Left forelimb (tissue), 1 donor: Measurements from ENCODE around the gene PATJ.

Experiments
- DNase-seq: peaks from one replicate; pipeline ENCODE4 v3.0.0-alpha.2; 2018; ENCODE audit warnings: low spot score

PATJ gene

DNA sequence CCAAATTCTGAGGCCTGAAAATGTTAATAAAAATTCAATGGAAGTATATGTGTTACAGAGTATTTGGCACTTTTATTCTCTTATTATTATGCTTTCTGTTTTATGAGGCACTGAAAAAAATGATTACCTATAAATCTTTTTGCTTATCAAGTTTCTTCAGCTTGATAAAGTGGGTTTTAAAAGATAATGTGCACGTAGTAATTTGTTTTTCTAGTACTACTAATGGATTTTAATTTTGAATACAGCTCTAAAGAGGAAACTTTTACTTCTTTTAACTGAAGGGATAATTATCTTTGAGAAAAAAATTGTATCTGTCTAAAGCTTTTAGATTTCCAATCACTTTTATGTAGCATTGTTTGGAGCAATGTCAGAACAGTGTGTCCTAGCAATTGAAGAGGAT, 241.0 kb downstream of the PATJ start:
- no peak for DNase-seq

DNA sequence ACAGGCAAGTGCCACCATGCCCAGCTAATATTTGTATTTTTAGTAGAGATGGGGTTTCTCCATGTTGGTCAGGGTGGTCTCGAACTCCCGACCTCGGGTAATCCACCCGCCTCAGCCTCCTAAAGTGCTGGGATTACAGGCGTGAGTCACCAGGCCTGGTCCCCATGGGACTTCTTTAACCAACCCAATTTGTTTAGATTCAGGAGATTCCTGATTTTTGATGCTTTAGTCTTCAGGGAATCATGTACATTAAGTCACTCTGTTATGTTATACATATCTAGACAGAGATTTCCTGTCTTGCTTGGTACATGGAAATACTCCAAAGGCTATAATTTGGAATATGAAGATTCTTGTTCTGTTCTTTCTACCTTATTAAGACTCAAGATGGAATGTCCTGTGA, 250.0 kb downstream of the PATJ start:
- no peak for DNase-seq

DNA sequence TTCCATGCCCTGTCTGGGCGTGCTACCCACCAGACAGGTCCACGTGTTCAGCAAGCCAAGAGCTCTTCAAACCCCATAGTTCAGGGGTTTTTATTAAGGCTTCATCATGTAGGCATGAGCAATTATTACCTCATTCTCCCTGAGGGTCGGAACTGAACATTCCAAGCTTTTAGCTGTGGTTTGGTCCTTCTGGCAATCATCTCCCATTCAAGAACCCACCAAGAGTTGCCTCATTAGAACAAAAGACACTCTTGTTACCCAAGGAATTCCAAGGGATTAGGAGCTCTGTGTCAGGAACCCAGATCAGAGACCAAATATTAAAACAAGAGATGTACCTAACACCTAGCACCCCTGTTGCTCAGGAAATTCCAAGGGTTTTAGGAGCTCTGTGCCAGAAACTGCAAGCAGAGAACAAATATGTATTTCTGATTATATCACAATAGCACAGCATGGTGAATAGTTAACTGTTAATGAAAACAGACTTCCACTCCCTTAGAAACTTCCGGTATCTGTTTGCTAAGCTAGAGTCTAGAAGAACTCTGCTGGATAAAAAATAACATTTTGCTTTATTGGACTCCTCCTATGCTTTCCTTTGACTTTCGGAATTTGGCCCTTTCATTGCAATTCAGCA, 251.2 kb downstream of the PATJ start:
- DNase-seq = no peak

DNA sequence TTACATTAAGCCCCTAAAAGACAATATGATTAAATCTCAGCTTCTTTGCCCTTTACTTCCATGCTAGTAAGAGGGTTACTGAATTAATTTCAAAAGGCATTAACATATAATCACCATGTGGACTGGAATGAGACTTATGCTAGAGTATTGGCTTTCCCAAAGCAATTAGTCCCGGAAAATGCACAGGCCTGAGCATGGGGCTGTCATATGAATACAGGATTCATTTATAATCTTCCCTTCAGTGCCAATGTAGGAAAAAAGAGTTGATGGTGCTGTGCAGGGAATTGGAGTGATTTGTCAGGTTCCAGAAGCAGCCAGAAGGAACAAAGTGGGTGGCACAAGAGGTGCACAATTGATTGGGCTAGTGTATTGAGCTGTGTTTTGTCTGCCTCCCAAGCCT, 253.4 kb downstream of the PATJ start:
- DNase-seq = no peak

DNA sequence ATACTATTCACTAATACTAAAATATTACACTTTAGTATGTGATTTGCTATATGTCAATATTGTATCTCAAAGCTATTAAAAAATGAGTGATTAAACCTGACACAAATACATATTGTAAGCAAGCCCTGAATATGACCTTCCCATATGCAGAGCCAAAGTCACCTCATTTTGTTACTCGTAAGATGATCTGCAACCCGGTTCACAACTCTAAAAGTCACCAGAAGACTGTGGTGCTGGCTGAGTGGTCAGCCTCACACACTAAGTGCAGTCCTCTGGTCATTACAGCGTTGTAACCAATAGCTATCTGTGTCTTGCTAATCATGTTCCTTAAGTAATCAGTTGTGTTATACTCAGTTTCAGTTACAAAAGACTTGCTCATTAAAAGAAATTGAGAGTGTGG, 254.8 kb downstream of the PATJ start:
- DNase-seq = no peak

DNA sequence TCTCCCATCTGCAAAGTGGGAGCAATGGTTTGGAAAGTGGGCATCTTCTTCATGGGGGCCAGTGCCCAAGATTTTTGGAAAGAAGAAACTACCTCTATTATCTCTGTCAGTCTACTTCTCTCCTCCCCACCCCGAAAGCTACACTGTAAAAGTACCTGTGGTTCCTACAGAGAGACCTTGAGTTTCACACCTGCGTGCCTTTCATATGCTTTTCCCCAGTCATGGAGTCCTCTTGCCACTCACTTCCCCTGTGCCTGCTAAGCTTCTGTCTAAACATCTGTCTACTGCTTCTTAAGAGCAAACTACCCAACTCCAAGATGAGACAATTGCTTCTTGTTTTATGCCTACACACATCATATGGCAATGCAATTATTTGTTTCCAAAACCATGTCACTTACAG, 261.5 kb downstream of the PATJ start:
- DNase-seq = no peak

DNA sequence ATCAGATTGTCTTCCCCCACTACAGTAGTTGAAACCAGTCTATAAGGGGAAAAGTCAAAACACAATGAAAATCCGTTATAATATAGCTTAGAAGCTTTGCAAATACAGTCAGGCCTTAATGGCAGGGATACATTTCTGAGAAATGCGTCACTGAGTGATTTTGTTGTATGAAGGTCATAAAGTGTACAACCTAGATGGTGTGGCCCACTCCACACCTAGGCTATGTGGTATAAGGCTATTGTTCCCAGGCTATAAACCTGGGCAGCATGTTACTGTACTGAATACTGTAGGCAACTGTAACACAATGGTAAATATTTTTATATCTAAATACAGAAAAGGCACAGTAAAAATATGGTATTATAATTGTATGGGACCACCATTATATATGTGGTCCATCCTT, 264.4 kb downstream of the PATJ start:
- no peak for DNase-seq

DNA sequence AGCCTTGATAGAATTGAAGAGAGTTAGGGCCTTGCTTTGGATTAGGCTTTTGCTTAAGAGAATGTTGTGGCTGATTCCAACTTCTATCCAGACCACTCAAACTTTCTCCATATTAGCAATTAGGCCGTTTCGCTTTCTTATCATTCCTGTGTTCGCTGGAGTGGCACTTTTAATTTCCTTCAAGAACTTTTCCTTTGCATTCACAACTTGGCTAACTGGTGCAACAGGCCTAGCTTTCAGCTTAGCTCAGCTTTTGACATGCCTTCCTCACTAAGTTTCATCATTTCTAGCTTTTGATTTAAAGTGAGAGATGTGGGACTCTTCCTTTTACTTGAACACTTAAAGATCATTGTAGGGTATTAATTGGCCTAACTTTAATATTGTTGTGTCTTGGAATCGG, 268.7 kb downstream of the PATJ start:
- DNase-seq = no peak

DNA sequence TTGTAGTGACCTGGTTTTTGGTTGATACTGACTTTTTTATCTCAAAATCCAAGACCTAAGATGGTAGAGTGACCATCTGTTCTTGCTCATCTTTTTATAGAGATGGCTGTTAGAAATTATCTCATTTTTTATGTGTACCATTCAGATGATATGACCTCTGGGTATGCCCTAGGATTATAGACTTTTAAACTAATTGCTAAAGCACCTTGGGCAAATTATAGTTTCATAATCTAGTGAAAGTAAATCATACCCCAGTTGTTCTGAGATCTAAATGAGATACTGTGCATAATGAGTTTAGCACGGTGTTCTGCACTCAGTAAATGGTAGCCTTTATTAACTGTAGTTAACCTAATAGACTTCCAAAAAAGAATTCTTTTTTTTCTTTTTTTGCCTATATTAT, 269.8 kb downstream of the PATJ start:
- no peak for DNase-seq

DNA sequence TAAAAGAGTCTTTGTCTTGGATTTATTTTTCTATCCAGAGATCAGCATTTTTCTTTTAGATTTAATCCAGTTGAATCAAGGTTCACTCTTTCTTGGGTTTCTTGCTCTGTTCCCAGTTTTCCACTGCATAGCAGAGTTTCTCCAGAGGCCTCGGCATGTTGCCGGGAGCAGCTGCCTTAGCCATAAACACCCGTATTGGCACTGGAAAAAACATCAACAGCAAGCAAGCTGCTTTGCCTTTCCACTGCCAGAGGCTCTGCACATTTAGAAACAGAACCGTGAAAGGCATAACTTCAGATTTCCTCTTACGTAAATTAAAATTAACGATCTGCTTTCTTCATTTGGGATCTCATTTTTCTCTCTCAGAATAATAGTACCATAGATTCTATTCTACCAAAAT, 270.6 kb downstream of the PATJ start:
- peak; percentile 82 for DNase-seq

DNA sequence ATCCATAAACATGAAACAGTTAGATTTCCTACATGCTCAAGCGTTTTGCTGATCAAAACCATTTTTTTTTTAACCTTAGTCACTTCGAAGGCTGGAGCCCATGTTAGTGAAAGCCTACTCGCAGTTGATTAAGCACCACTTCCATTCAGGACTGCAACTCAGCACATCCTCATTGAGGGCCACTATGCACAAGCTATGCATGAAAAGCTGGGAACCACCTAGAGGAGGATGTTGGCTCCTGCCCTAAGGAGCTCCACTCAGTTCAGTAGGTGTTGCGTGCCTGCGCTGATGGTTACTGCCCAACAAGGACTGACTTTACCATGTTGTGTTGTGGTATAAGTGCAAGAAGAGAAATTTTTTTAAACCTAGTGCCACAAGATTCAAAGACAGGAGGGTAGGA, 271.0 kb downstream of the PATJ start:
- DNase-seq = no peak

DNA sequence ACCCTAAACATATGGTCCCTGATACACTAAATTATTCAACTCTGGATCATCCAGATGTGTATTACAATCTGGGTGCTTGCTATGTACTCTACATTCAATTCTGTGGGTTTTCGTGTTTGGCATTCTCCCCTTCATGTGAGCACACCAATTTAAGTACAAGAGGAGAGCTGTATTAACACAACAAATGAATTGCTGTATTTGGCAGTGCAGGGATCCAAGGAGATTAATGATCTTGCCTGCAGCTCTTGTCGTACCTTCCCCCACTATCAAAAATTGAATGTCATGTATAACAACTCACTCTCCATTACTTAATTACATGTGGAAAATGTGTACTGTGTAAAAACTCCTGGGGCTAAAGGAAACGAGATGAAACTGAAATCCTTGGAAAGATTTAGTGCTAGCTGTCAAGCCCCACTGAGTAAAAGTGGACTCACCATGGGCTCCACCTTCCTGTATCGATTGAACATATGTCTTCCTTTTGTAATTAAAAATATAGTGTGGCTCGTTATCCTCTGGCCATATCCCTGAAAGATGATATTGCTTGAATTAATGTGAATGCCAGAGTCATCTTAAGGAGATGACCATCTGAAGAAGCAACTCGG, 280.2 kb downstream of the PATJ start:
- DNase-seq = no peak

DNA sequence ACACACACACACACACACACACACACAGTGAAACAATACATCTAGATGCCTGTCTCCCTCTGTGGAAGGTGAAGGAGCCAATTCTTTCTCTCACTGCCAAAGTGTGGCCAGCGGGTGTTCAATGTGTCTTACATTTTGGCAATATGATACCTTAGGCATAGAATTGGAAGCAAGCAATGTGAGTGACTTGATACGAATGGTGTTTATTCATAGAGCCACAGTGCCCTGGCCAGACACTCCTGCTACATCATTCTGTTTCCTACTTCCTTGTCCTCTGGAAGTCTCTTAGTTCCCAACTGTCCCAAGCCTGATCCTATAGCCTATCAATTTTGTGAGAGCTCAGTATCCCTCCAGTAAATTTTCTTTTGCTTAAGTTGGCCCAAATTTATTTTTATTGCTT, 282.4 kb downstream of the PATJ start:
- no peak for DNase-seq

DNA sequence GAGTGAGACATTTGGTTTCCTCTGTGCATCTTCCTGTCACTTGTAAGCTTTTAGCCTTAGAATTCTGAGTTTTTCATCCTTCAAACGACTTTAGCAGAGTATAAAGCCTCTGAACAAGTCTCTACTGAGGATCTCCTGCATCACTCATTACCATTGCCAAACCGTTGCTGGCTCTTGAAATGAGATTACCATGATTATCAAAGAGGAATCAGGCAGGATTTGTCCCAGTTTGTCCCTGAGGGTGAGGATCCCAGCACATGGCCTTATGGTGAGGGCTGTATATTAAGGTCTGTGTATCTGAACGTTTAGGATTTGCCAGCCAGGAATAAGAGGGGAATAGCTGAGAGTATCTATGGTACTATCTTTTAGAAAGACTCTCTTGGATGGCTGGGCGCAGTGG, 282.9 kb downstream of the PATJ start:
- DNase-seq = no peak

DNA sequence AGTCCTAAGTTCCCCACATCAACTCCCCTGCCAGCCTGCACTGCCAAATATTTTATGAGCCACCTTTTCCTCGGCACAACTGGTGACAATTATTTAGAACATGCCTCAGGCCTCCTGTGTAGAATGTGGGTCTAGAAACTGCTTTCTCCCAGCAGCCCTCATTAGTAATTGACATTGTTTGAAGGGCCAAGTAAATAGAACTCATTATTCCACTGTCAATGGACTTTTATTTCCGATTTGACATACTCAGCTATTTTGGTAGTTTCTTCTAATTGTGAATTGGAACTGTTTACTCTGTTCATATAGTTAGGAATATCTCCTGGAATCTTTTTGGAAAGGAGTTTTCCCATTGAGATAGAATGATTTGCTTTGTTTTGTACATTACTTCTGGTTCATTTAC, 283.6 kb downstream of the PATJ start:
- no peak for DNase-seq

DNA sequence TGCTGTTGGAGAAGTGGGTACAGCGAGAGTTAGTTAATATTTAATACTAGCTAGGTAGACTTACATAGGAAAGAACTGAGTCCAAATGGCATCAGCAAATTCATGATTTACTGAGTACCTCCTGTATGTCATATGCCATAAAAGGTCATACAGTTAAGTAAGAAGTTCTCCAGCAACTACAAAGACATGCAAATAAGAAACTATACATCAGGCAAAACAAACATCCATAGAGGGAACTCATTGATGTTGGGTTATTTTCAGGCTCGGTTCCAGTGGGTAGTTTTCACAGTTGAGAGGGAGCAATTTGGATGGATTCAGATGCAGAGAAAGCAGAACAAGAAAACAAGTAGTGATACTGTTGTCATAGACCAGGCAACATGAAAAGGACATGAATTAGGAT, 287.4 kb downstream of the PATJ start:
- DNase-seq = no peak

DNA sequence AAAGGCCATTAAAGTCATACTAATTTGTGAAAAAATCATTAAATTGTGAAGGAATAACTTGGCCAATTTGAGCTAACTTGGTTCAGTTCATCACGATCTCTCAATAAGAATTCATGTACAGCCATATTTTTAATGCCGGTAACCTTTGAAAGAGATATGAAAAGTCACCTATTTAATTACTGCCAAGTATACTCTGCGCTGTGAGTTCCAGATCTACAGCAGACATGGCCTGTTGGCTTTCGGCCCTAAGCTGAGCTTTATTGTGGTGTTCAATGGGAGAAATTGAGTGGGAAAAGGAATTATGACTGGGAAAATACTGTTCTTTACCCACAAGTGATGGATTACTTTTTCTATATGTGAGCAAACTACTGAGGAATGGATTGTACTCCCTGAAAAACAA, 292.5 kb downstream of the PATJ start:
- DNase-seq = no peak

DNA sequence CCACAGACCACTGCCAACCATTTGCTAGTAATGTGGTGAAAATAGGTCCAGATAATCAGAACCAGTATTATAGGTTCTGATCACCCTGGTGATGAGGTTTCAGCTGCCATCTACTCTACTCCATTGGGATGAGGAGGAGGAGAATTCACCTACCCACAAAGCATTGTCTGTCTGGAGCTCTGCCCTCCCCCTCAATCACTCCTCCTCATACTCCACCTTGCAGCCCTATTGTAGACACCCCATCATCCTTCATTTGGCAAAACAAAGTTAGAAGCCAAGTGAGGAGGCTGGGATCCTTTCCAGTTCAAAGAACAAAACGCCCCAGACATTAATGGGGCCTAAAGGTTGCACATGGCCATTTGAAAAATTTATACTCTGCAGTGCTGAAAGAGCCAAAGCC, 295.0 kb downstream of the PATJ start:
- no peak for DNase-seq

DNA sequence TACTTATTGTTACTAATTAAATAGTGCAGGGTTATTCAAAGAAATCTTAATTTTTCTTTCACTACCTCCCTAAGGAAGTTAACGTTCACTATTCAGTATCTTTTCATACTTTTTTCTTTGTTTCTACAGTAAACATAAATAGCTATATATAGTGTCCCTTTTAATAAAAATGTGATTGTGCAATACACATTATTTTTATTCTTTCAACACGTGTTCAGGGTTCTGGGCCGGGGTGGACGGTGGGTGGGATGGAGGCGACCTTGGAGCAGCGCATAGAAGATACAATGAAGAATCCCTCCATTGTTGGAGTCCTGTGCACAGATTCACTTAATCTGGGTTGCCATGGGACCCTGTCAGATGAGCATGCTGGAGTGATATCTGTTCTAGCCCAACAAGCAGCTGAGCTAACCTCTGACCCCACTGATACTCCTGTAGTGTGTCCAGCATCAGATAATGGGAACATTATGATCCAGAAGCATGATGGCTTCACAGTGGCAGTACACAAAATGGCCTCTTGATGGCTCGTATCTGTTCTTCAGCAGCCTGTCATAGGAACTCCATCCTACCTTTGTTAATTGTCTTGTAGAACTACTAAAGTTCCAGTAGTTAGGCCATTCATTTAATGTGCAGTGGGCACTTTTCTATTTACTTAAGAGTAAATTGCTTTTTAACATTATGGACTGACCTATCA, 296.5 kb downstream of the PATJ start:
- DNase-seq = no peak

DNA sequence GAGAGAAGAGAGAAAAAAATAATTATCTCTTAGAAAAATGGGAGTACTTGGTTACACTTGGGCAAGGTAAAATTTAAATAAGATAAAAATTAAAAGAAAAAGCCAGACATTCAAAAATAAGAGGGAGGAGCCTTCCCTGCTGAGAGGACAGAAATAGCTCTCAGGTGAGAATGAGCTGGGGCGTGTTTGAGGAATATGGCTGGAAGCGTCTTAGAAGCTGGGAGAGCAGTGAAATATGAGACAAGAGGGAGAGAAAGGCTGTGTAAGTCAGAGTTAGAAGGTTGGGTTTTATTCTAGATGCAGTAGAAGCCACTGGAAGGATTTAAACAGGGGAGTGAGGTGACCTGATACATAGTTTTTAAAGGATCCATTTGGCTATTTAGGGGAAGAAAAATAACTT, 298.2 kb downstream of the PATJ start:
- no peak for DNase-seq

DNA sequence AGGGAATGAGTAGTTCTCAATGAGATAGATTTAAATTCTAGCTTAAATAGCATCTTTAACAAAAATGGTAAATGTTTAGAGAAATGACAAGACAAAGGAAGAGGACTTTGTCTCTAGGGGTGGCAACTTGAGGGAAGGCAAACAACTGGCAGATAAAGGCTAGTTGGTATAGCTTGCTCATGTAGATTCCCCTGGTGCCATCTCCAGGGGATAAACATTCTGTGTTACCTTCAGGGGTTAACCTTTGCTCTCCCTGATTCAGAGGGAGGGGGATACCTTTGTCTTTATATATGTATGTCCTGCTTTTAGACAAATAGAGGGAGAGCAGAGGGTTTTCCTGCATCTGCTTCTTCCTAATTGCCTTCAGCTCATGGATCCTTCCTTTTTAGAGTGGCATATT, 298.7 kb downstream of the PATJ start:
- DNase-seq = no peak

DNA sequence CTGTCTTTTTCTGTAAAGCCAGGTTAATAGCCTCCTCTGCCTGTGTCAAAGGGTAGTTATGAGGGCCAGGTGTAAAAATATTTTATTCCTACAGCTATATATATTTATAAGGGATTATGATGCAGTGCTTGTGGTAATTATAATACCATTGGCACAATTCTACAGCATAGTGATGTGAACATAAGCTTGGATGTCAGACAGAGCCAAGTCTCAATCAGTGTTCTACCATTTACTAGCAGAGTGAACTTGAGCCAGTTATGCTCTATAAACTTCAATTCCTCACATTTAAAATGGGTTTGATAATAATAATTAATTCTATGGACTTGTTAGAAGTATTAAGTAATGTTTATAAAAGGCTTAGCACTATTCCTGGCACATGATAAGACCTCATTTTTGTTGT, 300.9 kb downstream of the PATJ start:
- no peak for DNase-seq

DNA sequence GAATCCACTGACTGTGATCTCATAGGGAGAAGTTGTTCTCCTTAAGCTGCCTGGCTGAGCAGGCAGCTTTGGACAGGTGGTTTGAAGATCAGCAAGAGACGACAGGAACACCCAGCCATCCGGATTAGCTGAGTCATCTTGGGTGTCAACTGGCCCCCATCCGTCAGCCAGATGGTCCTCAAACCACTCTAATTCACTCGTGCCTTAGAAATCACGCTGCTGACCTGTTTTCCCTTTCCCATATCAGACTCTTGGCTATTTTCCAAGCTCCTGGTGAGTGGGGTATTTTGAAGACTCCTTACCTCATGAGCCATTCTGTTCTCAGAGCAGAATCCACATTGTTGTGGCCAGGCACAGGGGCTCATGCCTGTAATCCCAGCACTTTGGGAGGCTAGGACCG, 303.3 kb downstream of the PATJ start:
- no peak for DNase-seq

DNA sequence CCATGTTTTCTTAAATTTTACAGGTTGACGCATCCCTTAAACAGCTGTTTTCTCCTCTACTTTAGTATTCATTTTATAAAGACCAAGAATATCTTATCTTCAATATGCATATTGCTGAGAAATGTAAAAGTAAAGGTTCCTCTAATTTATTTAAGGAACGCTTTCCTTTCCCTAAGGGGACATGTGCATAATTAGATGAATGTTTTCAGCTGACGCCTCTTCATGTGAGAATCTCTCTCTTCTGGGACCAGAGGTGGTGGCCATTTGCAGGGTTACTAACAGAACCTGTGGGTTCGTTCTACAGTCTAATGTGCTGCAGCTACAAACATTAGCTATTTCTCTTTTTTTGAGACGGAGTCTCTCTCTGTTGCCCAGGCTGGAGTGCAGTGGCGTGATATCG, 304.6 kb downstream of the PATJ start:
- DNase-seq = no peak
